Dorsolateral prefrontal cortex (tissue), 118 donors: ENCODE results near the gene SKP1. TPM values are rescaled to one million over a fixed set of nuclear protein-coding genes. Genes with fewer than 3 reads are reported as not detected.

ENCODE experiments used
- microRNA-seq, 43 experiments: library from miRNA; unstranded; fragments of <30 nt; microRNA quantifications; one replicate each; pipeline ENCODE4 v1.2.0, GENCODE V29; 2022
- total RNA-seq, 120 experiments: library from RNA; stranded (reverse); gene quantifications; one replicate each; pipeline versions ENCODE4 v1.2.3 to v1.2.4, GENCODE V29; 2022

The SKP1 gene
- total RNA-seq, 120 experiments from 2014 or later, result 263 to 693 (median 535) TPM

Small RNA genes within 50 kb of the gene (microRNA-seq; reads per million reads assigned to microRNA genes)
- 0 to 3.5 (median 0.29) reads per million in 43 experiments for gene MIR3661

Other genes with a start within 250 kb of the SKP1 start
- 10 to 100 TPM in 119 of 120 experiments, 1 to 10 TPM in 1; 9.9 to 30.7 (median 18.7) TPM for gene C5orf15, start 208.3 kb downstream of the SKP1 start, total RNA-seq
- 100 to 1,000 TPM; 104 to 278 (median 216) TPM for gene VDAC1, start 172.0 kb downstream of the SKP1 start, total RNA-seq
- gene TCF7, start 62.3 kb downstream of the SKP1 start, total RNA-seq, result 1 to 10 TPM in 115 of 120 experiments, under 1 TPM in 5; 0.75 to 9.0 (median 2.3) TPM
- 100 to 1,000 TPM in 116 of 120 experiments, 10 to 100 TPM in 4; 82.2 to 254 (median 188) TPM for gene PPP2CA, start 49.1 kb upstream of the SKP1 start, total RNA-seq
- gene CDKL3, start 190.2 kb upstream of the SKP1 start, total RNA-seq, result 10 to 100 TPM in 119 of 120 experiments, 1 to 10 TPM in 1; 9.9 to 25.8 (median 16.6) TPM
- gene UBE2B, start 194.6 kb upstream of the SKP1 start, total RNA-seq, result 100 to 1,000 TPM in 67 of 120 experiments, 10 to 100 TPM in 53; 45.5 to 171 (median 102) TPM
- 10 to 100 TPM; 16.6 to 49.6 (median 33.7) TPM for gene CDKN2AIPNL, start 234.9 kb upstream of the SKP1 start, total RNA-seq